ENCODE data around the gene CCNY. TPM values are rescaled to one million over a fixed set of nuclear protein-coding genes. Genes with fewer than 3 reads are reported as not detected.
"Not testable (repeated sequence)": the region's sequence is repeated elsewhere in the genome, so short reads cannot be mapped to it uniquely, and the experiment has no call there.

CCNY gene
- total RNA-seq, 2 experiments from 2014 or later = 47.0 to 51.5 TPM

- no peak for DNase-seq
- Mint-ChIP-seq H3K27me3 (no peaks in the 10 kb centered on the region), H3K36me3 (no peaks in the 10 kb centered on the region), H3K4me1 (peaks cover 9% of the 10 kb centered on the region), H3K4me3 (no peak overlapping the region), H3K27ac (no peak overlapping the region), H3K9me3 (ENCODE audit: low read depth) (no peaks in the 10 kb centered on the region)
- ATAC-seq = no peak
- CTCF ChIA-PET = interaction anchor here (1.3 kb wide), 1 partner anchor 265 kb away, joined by 3 read pairs; no protein-coding TSS in a partner anchor
These were observed 169.0 kb downstream of the CCNY start for GRCh38 chr10:35505241-35505873.

- CTCF ChIA-PET = no interaction called here
- H3K9me3 Mint-ChIP-seq (ENCODE audit: low read depth) = no peaks in the 10 kb centered on the region
- H3K4me1 Mint-ChIP-seq = peaks cover 9% of the 10 kb centered on the region
- H3K36me3 Mint-ChIP-seq = peaks cover 3% of the 10 kb centered on the region
- no peak overlapping the region for H3K27ac Mint-ChIP-seq
- no peak for ATAC-seq
- DNase-seq = no peak
- no peak overlapping the region for H3K4me3 Mint-ChIP-seq
- no peaks in the 10 kb centered on the region for H3K27me3 Mint-ChIP-seq
These were observed 170.4 kb downstream of the CCNY start for GRCh38 chr10:35506741-35507140.

DNA sequence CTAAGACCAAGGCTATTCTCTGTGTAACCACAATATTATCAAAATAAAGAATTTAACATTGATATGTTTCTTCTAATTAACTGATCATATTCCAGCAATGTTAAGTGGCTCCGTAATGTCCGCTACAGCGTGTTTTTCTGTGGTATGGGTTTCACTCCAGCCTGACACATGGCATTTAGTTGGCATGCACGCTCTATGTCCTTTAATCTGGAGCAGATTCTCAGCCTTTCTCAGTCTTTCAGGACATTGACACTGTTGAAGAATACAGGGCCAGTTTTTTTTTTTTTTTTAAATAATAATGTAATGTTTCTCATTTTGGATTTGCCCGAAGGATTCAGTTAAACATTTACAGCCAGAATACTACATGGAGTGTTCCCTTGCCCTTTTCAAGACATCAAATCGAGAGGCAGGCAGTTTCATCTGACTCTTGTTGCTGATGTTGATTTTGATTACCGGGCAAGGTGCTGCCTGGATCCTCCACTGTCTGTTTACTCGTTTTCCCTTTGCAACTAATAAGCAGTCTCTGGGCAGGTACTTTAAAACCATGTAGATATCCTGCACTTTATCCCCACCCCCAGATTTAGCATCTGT, 171.3 kb downstream of the CCNY start:
- DNase-seq = no peak
- Mint-ChIP-seq H3K27ac (no peak overlapping the region), H3K36me3 (peaks cover 3% of the 10 kb centered on the region), H3K4me3 (no peak overlapping the region), H3K4me1 (peaks cover 9% of the 10 kb centered on the region), H3K9me3 (ENCODE audit: low read depth) (no peaks in the 10 kb centered on the region), H3K27me3 (no peaks in the 10 kb centered on the region)
- ATAC-seq = no peak
- CTCF ChIA-PET = no interaction called here

- no peak overlapping the region for H3K4me3 Mint-ChIP-seq
- DNase-seq = no peak
- H3K27me3 Mint-ChIP-seq = no peaks in the 10 kb centered on the region
- H3K27ac Mint-ChIP-seq = no peak overlapping the region
- peaks cover 9% of the 10 kb centered on the region for H3K4me1 Mint-ChIP-seq
- H3K9me3 Mint-ChIP-seq (ENCODE audit: low read depth) = no peaks in the 10 kb centered on the region
- no peak for ATAC-seq
- CTCF ChIA-PET = no interaction called here
- H3K36me3 Mint-ChIP-seq = peaks cover 3% of the 10 kb centered on the region
These were observed 172.3 kb downstream of the CCNY start for GRCh38 chr10:35508647-35509046.

DNA sequence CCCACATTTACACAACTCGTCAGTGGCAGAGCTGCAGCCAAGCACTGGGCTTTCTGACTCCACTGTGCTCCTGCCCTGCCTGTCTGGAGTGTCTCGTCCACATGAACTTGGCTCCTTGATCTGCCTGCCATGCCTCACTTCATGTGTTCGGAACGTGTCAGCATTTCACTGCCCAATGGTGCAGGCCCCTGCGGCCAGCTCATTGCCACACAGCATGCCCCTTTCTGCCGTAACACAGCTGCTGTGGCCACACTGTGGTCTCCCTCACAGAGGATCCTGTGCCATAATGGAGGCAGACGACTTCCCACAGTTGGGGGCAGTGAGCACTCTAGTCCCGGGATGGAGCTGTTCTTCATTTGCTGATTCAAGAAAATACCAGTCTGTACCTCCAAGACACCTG, 174.6 kb downstream of the CCNY start:
- Mint-ChIP-seq H3K36me3 (peaks cover 3% of the 10 kb centered on the region), H3K9me3 (ENCODE audit: low read depth) (no peaks in the 10 kb centered on the region), H3K4me1 (peaks cover 9% of the 10 kb centered on the region), H3K27ac (no peak overlapping the region), H3K4me3 (no peak overlapping the region), H3K27me3 (no peaks in the 10 kb centered on the region)
- DNase-seq (no peak), ATAC-seq (no peak)
- CTCF ChIA-PET = no interaction called here

GRCh38 chr10:35511647-35512046, 175.3 kb downstream of the CCNY start:
- ATAC-seq (no peak), DNase-seq (no peak)
- Mint-ChIP-seq H3K27ac (no peak overlapping the region), H3K4me1 (peaks cover 5% of the 10 kb centered on the region), H3K27me3 (no peaks in the 10 kb centered on the region), H3K36me3 (peaks cover 3% of the 10 kb centered on the region), H3K4me3 (no peak overlapping the region), H3K9me3 (ENCODE audit: low read depth) (no peaks in the 10 kb centered on the region)
- CTCF ChIA-PET = no interaction called here

DNA sequence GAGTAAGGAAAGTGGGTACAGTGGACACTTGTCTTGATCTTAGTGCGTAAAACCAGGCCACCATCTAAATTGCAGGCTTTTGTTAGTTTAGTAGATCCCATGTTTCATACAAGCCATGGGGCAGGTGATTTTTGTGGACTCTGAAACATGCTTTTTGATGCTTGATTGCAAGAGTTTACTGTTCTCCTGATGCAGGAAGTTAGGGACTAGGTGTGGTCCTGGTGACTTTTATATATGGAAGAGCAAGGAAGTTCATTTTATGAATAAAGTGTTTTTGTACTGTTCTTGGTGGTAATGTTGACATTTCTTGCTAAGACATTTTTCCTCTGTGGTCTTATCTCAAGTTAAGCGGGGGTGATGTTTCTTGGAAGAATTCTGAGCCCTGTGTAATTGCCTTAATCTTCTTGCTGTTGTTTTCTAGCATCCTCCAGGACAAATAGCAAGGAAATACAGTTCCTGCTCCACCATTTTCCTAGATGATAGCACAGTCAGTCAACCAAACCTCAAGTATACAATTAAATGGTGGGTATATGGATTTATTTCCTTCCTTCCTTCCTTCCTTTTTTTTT, 179.9 kb downstream of the CCNY start:
- Mint-ChIP-seq H3K27ac (no peak overlapping the region), H3K9me3 (ENCODE audit: low read depth) (no peaks in the 10 kb centered on the region), H3K4me1 (no peaks in the 10 kb centered on the region), H3K4me3 (no peak overlapping the region), H3K27me3 (no peaks in the 10 kb centered on the region), H3K36me3 (no peaks in the 10 kb centered on the region)
- ATAC-seq = no peak
- CTCF ChIA-PET = no interaction called here
- DNase-seq = no peak

DNA sequence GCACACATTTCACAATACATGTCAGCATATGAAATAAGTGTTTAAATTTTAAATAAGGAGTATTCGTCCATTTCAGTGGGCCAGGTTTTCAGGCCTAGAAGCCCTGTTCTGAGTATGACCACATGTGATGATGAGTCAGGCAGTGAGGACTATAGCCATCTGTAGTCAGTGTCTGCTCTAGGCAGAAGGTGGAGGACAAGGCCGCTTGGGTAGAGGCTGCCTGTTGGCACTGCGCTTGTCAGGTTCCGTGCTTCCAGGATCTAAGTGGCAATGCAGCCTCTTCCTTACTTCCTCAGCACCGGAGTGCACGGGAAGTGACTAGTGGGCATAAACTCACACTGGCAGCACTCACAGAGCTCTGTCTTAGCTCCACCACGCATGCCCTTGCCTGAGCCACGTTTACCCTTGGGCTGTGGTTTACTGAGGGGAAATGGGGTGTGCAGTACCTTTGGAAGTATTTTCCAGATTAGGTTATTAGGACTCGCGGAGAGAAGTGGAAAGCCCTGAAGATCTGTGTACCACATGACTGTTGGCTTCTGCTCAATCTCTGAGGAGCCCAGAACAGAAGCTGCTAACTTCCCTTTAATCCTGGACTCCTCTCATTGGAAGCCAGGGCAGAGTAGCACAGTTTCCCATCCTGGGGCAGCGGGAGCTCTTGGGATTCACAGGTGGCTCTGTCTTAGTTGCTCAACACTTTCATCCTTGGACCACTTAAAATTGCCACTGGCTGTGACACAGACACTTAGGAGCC, 181.3 kb downstream of the CCNY start:
- H3K4me3 Mint-ChIP-seq = no peak overlapping the region
- ATAC-seq (no peak), DNase-seq (no peak)
- no peaks in the 10 kb centered on the region for H3K4me1 Mint-ChIP-seq
- no peak overlapping the region for H3K27ac Mint-ChIP-seq
- CTCF ChIA-PET = no interaction called here
- H3K27me3 Mint-ChIP-seq = no peaks in the 10 kb centered on the region
- no peaks in the 10 kb centered on the region for H3K9me3 Mint-ChIP-seq (ENCODE audit: low read depth)
- H3K36me3 Mint-ChIP-seq = no peaks in the 10 kb centered on the region

DNA sequence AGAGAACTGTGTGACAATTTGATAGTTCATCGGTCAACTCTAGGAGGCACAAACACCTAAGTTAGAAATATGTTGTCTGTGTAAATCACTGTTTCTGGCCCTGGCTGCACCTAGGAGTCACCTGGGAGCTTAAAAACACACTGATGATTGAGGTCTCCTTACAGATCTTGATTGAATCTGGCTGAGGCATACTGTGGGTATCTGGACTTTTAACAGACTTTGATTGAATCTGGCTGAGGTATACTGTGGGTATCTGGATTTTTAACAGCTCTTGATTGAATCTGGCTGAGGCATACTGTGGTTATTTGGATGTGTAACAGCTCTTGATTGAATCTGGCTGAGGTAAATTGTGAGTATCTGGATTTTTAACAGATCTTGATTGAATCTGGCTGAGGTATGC, 181.9 kb downstream of the CCNY start:
- H3K36me3 Mint-ChIP-seq; H3K4me3 Mint-ChIP-seq; H3K27ac Mint-ChIP-seq; H3K4me1 Mint-ChIP-seq; CTCF ChIA-PET; H3K9me3 Mint-ChIP-seq (ENCODE audit: low read depth); DNase-seq; H3K27me3 Mint-ChIP-seq; ATAC-seq: not testable (repeated sequence)

DNA sequence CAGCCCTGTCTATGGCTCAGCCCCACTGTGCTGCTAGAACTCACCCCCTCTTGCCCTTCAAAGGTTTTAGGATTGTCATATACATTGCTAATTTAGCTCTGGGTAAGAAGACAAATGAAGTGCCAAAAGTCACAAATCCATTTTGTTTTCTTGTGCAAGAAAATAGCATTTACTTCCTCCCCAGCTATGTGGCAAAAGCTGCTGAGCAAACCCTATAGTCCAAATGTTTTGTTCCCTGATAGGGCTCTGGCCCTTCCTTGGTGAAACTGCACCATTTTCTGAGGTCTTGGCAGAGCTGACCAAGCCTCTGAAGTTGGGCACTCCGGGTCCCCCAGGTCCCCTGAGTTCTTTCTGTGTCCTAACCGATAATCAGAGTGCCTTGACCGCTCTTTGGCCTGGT, 184.7 kb downstream of the CCNY start:
- Mint-ChIP-seq H3K27me3 (no peaks in the 10 kb centered on the region), H3K9me3 (ENCODE audit: low read depth) (no peaks in the 10 kb centered on the region), H3K27ac (no peak overlapping the region), H3K36me3 (no peaks in the 10 kb centered on the region), H3K4me3 (no peak overlapping the region), H3K4me1 (no peaks in the 10 kb centered on the region)
- no peak for DNase-seq
- CTCF ChIA-PET = interaction anchor here (0.8 kb wide), 1 partner anchor 42 kb away, joined by 3 read pairs; no protein-coding TSS in a partner anchor
- ATAC-seq = no peak

DNA sequence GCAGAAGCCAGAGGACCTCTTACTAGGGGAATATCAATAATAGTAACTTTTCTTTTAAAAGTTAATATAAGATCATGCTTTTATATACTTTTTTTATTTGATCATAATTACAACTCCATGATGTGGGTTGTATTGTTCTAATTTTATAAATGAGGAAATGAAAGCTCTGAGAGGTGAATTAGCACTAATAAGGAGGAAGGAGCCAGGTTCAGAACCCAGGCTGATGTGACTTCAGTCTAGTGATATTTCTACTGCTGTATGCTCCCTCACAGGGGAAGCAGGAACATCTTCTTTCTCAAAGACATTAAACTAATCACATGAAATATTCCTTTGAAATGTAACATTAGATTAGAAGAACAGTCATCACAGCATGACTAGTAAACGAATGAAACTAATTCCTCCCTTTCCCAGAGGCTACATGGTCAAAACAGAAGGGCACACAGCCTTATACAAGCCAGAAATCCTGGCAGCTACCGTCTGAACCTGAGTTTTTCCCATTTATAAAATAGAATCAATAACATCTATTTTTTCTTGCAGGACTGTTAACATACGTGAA, 187.4 kb downstream of the CCNY start:
- no peak for DNase-seq
- Mint-ChIP-seq H3K27me3 (no peaks in the 10 kb centered on the region), H3K4me3 (no peak overlapping the region), H3K4me1 (no peaks in the 10 kb centered on the region), H3K27ac (no peak overlapping the region), H3K9me3 (ENCODE audit: low read depth) (no peaks in the 10 kb centered on the region), H3K36me3 (peaks cover 1% of the 10 kb centered on the region)
- CTCF ChIA-PET = no interaction called here
- no peak for ATAC-seq

- H3K27ac Mint-ChIP-seq = no peak overlapping the region
- no peak overlapping the region for H3K4me3 Mint-ChIP-seq
These were observed 190.4 kb downstream of the CCNY start for GRCh38 chr10:35526746-35527145.

GRCh38 chr10:35532141-35532540, 195.8 kb downstream of the CCNY start:
- DNase-seq = no peak

More at GRCh38 chr10:35526746-35527145, 190.4 kb downstream of the CCNY start:
- DNase-seq (no peak), ATAC-seq (no peak)
- peaks cover 18% of the 10 kb centered on the region for H3K36me3 Mint-ChIP-seq
- H3K27me3 Mint-ChIP-seq = no peaks in the 10 kb centered on the region
- CTCF ChIA-PET = no interaction called here
- H3K4me1 Mint-ChIP-seq = no peaks in the 10 kb centered on the region
- no peaks in the 10 kb centered on the region for H3K9me3 Mint-ChIP-seq (ENCODE audit: low read depth)

More at GRCh38 chr10:35532141-35532540, 195.8 kb downstream of the CCNY start:
- H3K4me1 Mint-ChIP-seq = no peaks in the 10 kb centered on the region
- H3K27ac Mint-ChIP-seq = no peak overlapping the region
- H3K9me3 Mint-ChIP-seq (ENCODE audit: low read depth) = peaks cover 11% of the 10 kb centered on the region
- CTCF ChIA-PET = no interaction called here
- H3K36me3 Mint-ChIP-seq = peaks cover 62% of the 10 kb centered on the region
- no peaks in the 10 kb centered on the region for H3K27me3 Mint-ChIP-seq
- H3K4me3 Mint-ChIP-seq = no peak overlapping the region
- ATAC-seq = no peak
